PC-9 (cell line): ENCODE data around the gene SNAP47.

Source experiments
- CTCF ChIP-seq: fragments of 200-600 bp; sonication (generic); conservative IDR thresholded peaks from 2 replicates; pipeline ENCODE4 v1.6.1; 2017; ENCODE audit warnings: mixed run types, antibody characterized with exemption, mild to moderate bottlenecking, moderate library complexity
- EZH2 ChIP-seq: fragments of 200-600 bp; sonication (generic); IDR thresholded peaks from 2 replicates; pipeline ENCODE4 v1.8.0; 2017; ENCODE audit warnings: antibody characterized with exemption, low read depth

GRCh38 chr1:227815468-227816409 lies 80.5 kb downstream of the SNAP47 start, which contains the start of gene PRSS38:
- no peak for TF ChIP-seq CTCF
- no peak for TF ChIP-seq EZH2
